Prostate gland (tissue), 2 donors: Measurements from ENCODE around the gene DHX58. TPM values are rescaled to one million over a fixed set of nuclear protein-coding genes. Genes with fewer than 3 reads are reported as not detected.
A peak's percentile ranks its signal among the peaks of the same experiment; 100 is the strongest.

Source experiments
- DNase-seq: peaks from one replicate; pipeline ENCODE4 v3.0.0-alpha.2; 2019; ENCODE audit warnings: low spot score
- H3K27ac ChIP-seq, 2 donors: fragments of 200-600 bp; sonication (generic); 2 replicates each; pipeline ENCODE4 v1.5.1; 2017 to 2019
- H3K27me3 ChIP-seq: fragments of 200-600 bp; sonication (generic); replicated peaks from 2 replicates; pipeline ENCODE4 v1.5.1; 2019; ENCODE audit not compliant: insufficient read depth
- H3K36me3 ChIP-seq, 2 donors: fragments of 200-600 bp; sonication (generic); 1 replicate in 1 of 2; 2 replicates in 1 of 2; pipeline versions ENCODE4 v1.5.1 to v1.8.1; 2017 to 2019
- H3K4me1 ChIP-seq: fragments of 200-600 bp; sonication (generic); replicated peaks from 2 replicates; pipeline ENCODE4 v1.5.1; 2019
- H3K4me3 ChIP-seq, 2 donors: fragments of 200-600 bp; sonication (generic); 2 replicates each; pipeline ENCODE4 v1.5.1; 2017 to 2019
- H3K9me3 ChIP-seq: fragments of 200-600 bp; sonication (generic); 2 replicates; pipeline ENCODE4 v1.5.1; 2017
- POLR2A ChIP-seq: fragments of 450-650 bp; IDR thresholded peaks from one replicate; pipeline ENCODE4 v1.6.1; 2016; ENCODE audit warnings: antibody characterized with exemption, mild to moderate bottlenecking
- POLR2AphosphoS5 ChIP-seq: sonication (generic); formaldehyde crosslinking; IDR thresholded peaks from one replicate; pipeline ENCODE4 v1.6.1; 2017; ENCODE audit warnings: antibody characterized with exemption
- WGBS: methylation state at CpG from one replicate; pipeline ENCODE4 v1.1.5; 2018; 5-methylcytosine and 5-hydroxymethylcytosine counted together
- intact Hi-C: fragments of 100-400 bp; cut with DNase I; formaldehyde crosslinking; loops from one replicate; pipeline ENCODE4 v1.14.2; 2022
- total RNA-seq, 2 donors: library from RNA; depleted of rRNA; stranded (reverse); fragments of >200 nt; gene quantifications; one replicate each; pipeline ENCODE4 v1.1.0, GENCODE V29; 2016
- TF ChIP-seq, protein P1 (sequence below), 4 experiments: fragments of 200-600 bp in 2 of 4; fragments of 450-650 bp in 2 of 4; sonication (generic) in 2 of 4; IDR thresholded peaks; 1 replicate in 3 of 4; 2 replicates in 1 of 4; pipeline ENCODE4 v1.5.1; 2016 to 2019; ENCODE audit warnings: antibody characterized with exemption in 4 of 4, mild to moderate bottlenecking in 2 of 4, moderate library complexity in 2 of 4

The DHX58 gene
- total RNA-seq, 2 donors from 2014 or later: 26.7 to 38.6 TPM

DNA sequence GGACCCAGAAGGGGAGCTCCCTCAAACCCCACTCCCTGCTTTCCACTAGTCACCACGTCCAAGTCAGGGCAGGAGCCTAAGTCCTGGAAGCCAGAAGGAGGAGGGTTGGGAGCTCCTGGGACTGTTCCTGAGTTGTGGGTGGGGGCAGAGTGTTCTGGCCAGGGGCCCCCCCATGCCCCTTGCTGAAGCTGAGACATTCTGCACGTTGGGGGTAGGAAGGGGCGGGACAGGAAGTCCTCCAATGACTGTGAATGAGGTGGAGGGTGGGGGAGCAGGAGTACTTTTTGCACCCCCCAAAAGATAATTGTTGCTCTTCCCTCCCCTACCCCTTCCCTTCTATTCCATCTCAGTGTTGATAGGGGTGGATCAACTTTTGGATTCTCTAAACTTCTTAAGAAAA lies 40.7 kb downstream of the DHX58 start:
- H3K4me3 ChIP-seq: peak overlapping the region in 1 of 2 donors; percentile 30
- no peaks in the 10 kb centered on the region for H3K27me3 ChIP-seq
- intact Hi-C loops: no loop called here

DNA sequence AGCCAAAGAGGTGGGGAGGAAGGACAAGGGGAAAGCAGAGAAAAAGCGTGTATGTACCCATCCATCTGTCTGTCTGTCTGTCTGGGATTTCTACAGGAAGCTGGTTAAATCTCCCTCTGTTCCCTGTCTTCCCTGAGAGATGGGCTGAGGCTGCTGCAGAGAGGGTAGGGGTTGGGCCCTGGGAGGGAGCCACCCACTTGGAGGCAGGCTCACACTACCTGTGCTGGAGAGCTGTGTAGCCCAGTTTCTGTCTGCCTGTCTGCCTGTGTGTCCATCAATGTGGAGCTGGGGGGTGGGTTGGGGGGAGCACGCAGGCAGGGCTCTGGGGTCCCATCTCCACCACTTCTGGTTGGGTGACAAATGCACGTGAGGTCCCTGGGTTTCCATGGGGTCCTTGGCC lies 43.5 kb downstream of the DHX58 start:
- Histone ChIP-seq H3K27me3 (no peaks in the 10 kb centered on the region), H3K36me3 (no peaks in the 10 kb centered on the region), H3K27ac (no peak overlapping the region), H3K9me3 (no peaks in the 10 kb centered on the region), H3K4me3 (no peak overlapping the region), H3K4me1 (no peaks in the 10 kb centered on the region)
- intact Hi-C loops: loop anchor here (5.0 kb wide), 1 partner anchor 48 kb away; no protein-coding TSS in a partner anchor
- 74% methylated on average over 3 of the region's 3 CpGs for WGBS
- no peak for TF ChIP-seq POLR2A
- TF ChIP-seq POLR2AphosphoS5: no peak
- TF ChIP-seq, protein P1, sequence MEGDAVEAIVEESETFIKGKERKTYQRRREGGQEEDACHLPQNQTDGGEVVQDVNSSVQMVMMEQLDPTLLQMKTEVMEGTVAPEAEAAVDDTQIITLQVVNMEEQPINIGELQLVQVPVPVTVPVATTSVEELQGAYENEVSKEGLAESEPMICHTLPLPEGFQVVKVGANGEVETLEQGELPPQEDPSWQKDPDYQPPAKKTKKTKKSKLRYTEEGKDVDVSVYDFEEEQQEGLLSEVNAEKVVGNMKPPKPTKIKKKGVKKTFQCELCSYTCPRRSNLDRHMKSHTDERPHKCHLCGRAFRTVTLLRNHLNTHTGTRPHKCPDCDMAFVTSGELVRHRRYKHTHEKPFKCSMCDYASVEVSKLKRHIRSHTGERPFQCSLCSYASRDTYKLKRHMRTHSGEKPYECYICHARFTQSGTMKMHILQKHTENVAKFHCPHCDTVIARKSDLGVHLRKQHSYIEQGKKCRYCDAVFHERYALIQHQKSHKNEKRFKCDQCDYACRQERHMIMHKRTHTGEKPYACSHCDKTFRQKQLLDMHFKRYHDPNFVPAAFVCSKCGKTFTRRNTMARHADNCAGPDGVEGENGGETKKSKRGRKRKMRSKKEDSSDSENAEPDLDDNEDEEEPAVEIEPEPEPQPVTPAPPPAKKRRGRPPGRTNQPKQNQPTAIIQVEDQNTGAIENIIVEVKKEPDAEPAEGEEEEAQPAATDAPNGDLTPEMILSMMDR (IDR thresholded peaks at IDR 0.05): no peak
- no peak for DNase-seq

More for the DNA sequence above, 40.7 kb downstream of the DHX58 start:
- Histone ChIP-seq H3K27ac (no peak overlapping the region), H3K4me1 (no peaks in the 10 kb centered on the region), H3K9me3 (no peaks in the 10 kb centered on the region), H3K36me3 (no peaks in the 10 kb centered on the region)
- DNase-seq: no peak
- WGBS: 21% methylated on average over 3 of the region's 3 CpGs
- TF ChIP-seq POLR2AphosphoS5 (no peak), POLR2A (no peak)
- TF ChIP-seq, protein P1 (IDR thresholded peaks at IDR 0.05): no peak

DNA sequence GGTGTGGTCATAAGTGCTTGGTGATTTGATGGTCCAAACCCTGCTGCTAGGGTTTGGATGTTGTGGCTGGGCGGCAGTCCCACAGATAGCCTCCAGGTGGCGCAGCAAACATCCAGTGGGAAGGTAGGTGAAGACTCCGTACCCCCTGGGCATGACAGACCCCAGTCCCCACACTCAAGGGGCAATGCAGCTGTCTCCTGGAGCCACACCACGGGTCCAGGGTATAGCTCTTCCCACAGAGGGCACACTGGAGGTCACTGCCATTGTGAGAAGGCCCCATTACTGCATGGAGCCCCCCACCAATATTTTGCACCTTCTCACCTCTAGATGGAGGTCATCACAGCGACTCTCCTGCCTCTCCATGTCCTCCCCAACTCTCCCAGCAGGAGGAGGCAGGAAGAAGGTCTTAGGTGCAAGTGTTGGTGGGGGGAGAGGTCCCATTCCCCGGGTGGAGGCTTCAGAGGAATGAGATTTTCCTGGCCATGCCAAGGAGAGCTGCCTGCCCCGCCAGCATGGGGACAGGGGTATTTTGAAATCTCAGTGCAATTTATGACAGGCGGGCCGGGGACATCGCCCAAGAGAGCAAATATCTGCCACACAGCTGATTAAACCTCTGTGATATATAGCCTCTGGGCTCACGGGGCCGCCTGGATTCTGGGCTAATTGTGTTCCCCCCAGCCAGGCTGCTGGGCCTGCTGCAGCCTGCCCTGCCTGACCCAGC lies 45.0 kb downstream of the DHX58 start:
- H3K9me3 ChIP-seq: no peaks in the 10 kb centered on the region
- TF ChIP-seq POLR2AphosphoS5 (peak; percentile 44), POLR2A (no peak)
- TF ChIP-seq, protein P1 (IDR thresholded peaks at IDR 0.05): peak; percentile 76 to 86 (median 82)
- H3K4me3 ChIP-seq: no peak overlapping the region
- no peaks in the 10 kb centered on the region for H3K4me1 ChIP-seq
- WGBS: 33% methylated on average over 12 of the region's 12 CpGs
- DNase-seq: peak; percentile 61
- H3K36me3 ChIP-seq: no peaks in the 10 kb centered on the region
- intact Hi-C loops: loop anchor here (5.0 kb wide), 1 partner anchor 50 kb away; no protein-coding TSS in a partner anchor
- no peak overlapping the region for H3K27ac ChIP-seq
- no peaks in the 10 kb centered on the region for H3K27me3 ChIP-seq

DNA sequence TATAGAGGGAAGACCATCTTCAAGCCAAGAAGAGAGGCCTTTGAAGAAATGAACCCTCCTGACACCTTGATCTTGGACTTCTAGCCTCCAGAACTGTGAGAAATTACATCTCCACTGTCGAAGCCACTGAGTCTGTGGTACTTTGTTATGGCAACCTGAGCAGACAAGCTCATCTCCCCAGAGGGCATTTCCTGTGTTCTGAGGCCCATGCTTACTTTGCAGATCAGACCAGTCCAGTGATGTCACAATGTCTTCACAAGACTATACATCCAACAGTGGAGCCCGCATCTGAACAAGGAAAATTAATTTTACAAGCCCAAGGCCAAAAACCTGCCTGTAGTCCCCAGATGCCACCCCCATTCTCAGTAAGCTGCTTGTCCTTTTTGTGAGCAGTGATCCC lies 47.3 kb downstream of the DHX58 start:
- Histone ChIP-seq H3K27me3 (no peaks in the 10 kb centered on the region), H3K27ac (no peak overlapping the region), H3K9me3 (no peaks in the 10 kb centered on the region), H3K36me3 (no peaks in the 10 kb centered on the region), H3K4me1 (no peaks in the 10 kb centered on the region), H3K4me3 (no peak overlapping the region)
- 70% methylated on average over 2 of the region's 2 CpGs for WGBS
- intact Hi-C loops: loop anchor here (5.0 kb wide), 1 partner anchor 52 kb away; no protein-coding TSS in a partner anchor
- no peak for DNase-seq
- TF ChIP-seq POLR2AphosphoS5 (no peak), POLR2A (no peak)
- TF ChIP-seq, protein P1 (IDR thresholded peaks at IDR 0.05): no peak

DNA sequence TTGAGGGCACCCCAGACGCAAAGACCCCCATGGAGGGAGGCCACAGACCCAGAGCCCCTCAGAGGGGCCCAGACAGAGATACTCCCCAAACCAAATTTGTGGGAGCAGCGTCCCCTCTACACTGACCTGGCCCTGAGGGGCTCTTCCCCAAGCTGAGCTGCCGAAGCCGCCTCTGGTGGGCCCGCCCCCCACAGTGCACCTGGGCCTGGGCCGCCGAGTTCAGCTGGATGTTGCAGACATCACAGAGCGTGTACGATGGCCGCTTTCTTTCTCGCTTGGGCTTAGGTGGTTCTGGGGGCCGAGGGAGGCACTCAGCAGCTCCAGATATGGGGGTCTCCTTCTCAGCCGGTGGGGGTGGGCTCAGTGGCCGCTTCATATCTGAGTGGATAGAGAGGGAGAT lies 49.8 kb downstream of the DHX58 start:
- no peaks in the 10 kb centered on the region for H3K36me3 ChIP-seq
- no peak for DNase-seq
- H3K9me3 ChIP-seq: no peaks in the 10 kb centered on the region
- H3K4me1 ChIP-seq: no peaks in the 10 kb centered on the region
- intact Hi-C loops: no loop called here
- H3K27me3 ChIP-seq: no peaks in the 10 kb centered on the region
- no peak overlapping the region for H3K27ac ChIP-seq
- WGBS: 85% methylated on average over 13 of the region's 14 CpGs
- TF ChIP-seq POLR2A (no peak), POLR2AphosphoS5 (no peak)
- TF ChIP-seq, protein P1 (IDR thresholded peaks at IDR 0.05): no peak
- H3K4me3 ChIP-seq: no peak overlapping the region
